ENCODE results near the gene NIP7. TPM values are rescaled to one million over a fixed set of nuclear protein-coding genes. Genes with fewer than 3 reads are reported as not detected.

Gene NIP7
- total and polyA plus RNA-seq, 2 donors (not counting 3 experiments of a cell fraction or from before 2014, with no cell fraction given): 8.8 to 46.8 TPM

GRCh38 chr16:69316595-69317034, 23.0 kb upstream of the NIP7 start:
- CTCF ChIA-PET: no interaction called here
- POLR2A ChIA-PET: no interaction called here
- H3K79me2 ChIP-seq (ENCODE audit: control insufficient read depth, insufficient read depth, low read length): peaks cover 42% of the 10 kb centered on the region

More at GRCh38 chr16:69316595-69317034, 23.0 kb upstream of the NIP7 start:
- Histone ChIP-seq H3K4me3 (replicated peaks in 1 of 3; ENCODE audit: insufficient read depth in 1 of 3, low read depth in 1 of 3, low read length in 3 of 3) (no peak overlapping the region), H4K20me1 (replicated peaks; ENCODE audit: control insufficient read depth, extremely low read depth, insufficient read depth, low read length) (no peaks in the 10 kb centered on the region), H3K9ac (replicated peaks; ENCODE audit: extremely low read depth, insufficient read depth, low read length) (no peak overlapping the region), H3K4me1 (ENCODE audit: control insufficient read depth, extremely low read depth, insufficient read depth, low read length) (peaks cover 5% of the 10 kb centered on the region), H2AFZ (ENCODE audit: low read depth, low read length) (no peak overlapping the region), H3K36me3 (ENCODE audit: control insufficient read depth in 2 of 2, extremely low read depth in 1 of 2, insufficient read depth in 2 of 2, low read length in 2 of 2) (peaks cover 29 to 54% of the 10 kb centered on the region in 2 experiments), H3K9me3 (replicated peaks; ENCODE audit: control insufficient read depth, insufficient read depth, low read length) (no peaks in the 10 kb centered on the region), H3K27me3 (ENCODE audit: control insufficient read depth in 2 of 2, insufficient read depth in 2 of 2, low read length in 2 of 2) (no peaks in the 10 kb centered on the region), H3K27ac (ENCODE audit: insufficient read depth, low read depth, low read length) (no peak overlapping the region), H3K4me2 (ENCODE audit: insufficient read depth, low read length) (no peak overlapping the region), H3K9me1 (replicated peaks; ENCODE audit: control insufficient read depth, extremely low read depth, insufficient read depth, low read length) (no peaks in the 10 kb centered on the region)
- intact Hi-C loops (cut with micrococcal nuclease): no loop called here
- no TSS peak for BruUV-seq (replicated peaks)
- dilution Hi-C loops (cut with MboI; ENCODE audit: extremely low pct_ligation_motif_present, low sequenced_read_pairs): no loop called here
- no peak for FAIRE-seq
- no peak for DNase-seq (ENCODE audit: low read depth, low spot score)
- TF ChIP-seq MAX (IDR thresholded peaks at IDR 0.05; ENCODE audit: insufficient read depth, insufficient read length): no peak
- TF ChIP-seq GATA2 (IDR thresholded peaks at IDR 0.05; ENCODE audit: insufficient read depth, insufficient read length, low read depth, low read length): no peak
- no peak for TF ChIP-seq JUN (IDR thresholded peaks at IDR 0.05; ENCODE audit: borderline replicate concordance, insufficient read depth, insufficient read length, low read depth)
- no peak for TF ChIP-seq MYC (IDR thresholded peaks at IDR 0.05; ENCODE audit: low read depth, low read length)
- no peak for TF ChIP-seq CTCF (IDR thresholded peaks at IDR 0.05; ENCODE audit: extremely low read depth in 1 of 2, insufficient read depth in 1 of 2, low read depth in 1 of 2, low read length in 2 of 2)
- no peak for TF ChIP-seq POLR2AphosphoS5 (IDR thresholded peaks at IDR 0.05; ENCODE audit: insufficient read depth, low read depth, low read length)
- no peak for TF ChIP-seq POLR2A (IDR thresholded peaks at IDR 0.05; ENCODE audit: low read depth, low read length)
- no peak for TF ChIP-seq EZH2 (IDR thresholded peaks at IDR 0.05; ENCODE audit: borderline replicate concordance, low read depth, low read length, severe bottlenecking)
- no peak for TF ChIP-seq FOS (IDR thresholded peaks at IDR 0.05; ENCODE audit: borderline replicate concordance, insufficient read depth, low read length)
